Measurements from ENCODE around the gene ZNF8.

ZNF8 gene

DNA sequence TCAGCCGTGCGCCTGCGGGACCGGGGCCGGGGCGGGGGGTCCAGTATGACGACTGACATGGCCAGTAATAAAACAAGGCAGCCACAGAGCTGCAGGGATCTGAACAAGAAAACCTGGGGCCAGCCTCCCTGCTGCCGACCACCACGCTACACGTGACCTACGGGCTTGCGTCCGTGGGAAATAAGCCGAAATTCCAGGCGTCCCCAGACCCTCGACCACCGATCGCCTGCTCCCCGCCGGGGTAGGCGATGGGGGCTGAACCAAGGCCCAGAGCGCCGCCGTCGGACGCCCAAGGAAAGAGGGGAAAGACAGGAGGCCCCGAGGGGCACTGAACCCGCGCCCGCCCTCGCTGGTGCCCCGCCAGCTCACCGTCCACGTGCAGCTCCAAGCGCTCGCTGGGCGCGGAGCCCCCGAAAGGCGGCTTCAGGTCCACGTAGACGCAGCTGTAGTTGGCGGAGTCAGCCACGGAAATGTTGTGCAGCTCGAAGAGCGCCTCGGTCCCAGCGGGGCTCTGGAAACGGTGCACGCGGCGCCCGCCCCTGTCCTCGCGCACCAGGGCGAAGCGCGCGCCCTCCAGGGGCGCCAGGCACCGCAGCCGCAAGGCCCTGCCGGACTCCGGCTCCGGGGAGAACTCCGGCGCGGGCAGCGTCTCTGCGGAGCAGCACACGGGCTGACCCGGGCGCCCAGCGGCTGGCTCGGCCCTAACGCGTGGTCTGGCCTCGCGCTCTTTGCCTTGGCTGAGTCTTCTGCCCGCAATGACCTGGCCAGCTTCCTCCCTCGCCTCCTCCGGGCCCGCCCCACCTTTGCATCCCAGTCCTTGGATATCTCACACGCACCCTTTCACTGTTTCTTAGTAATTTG is 71.5 kb downstream of the ZNF8 start:
- Histone ChIP-seq H3K79me2 (ENCODE audit: insufficient read depth, low read length) (peaks cover 9% of the 10 kb centered on the region), H3K9me3 (ENCODE audit: low read length) (no peaks in the 10 kb centered on the region), H3K27me3 (ENCODE audit: insufficient read depth, low read length) (no peaks in the 10 kb centered on the region), H3K4me1 (ENCODE audit: insufficient read depth, low read length, severe bottlenecking) (peaks cover 33% of the 10 kb centered on the region), H3K9me2 (ENCODE audit: low read depth, low read length) (no peaks in the 10 kb centered on the region), H3F3A (ENCODE audit: insufficient read depth, low read length) (no peaks in the 10 kb centered on the region), H3K36me3 (ENCODE audit: insufficient read depth, low read length) (no peaks in the 10 kb centered on the region), H3K4me2 (ENCODE audit: low read length) (no peak overlapping the region), H3K4me3 (ENCODE audit: low read depth, low read length, poor library complexity, severe bottlenecking) (no peak overlapping the region), H2AFZ (ENCODE audit: low read length) (no peak overlapping the region), H3K9ac (ENCODE audit: low read length) (no peak overlapping the region), H4K20me1 (ENCODE audit: insufficient read depth, low read length) (no peaks in the 10 kb centered on the region), H3K27ac (ENCODE audit: low read depth, low read length, poor library complexity, severe bottlenecking) (no peak overlapping the region)
- TF ChIP-seq, protein P1, sequence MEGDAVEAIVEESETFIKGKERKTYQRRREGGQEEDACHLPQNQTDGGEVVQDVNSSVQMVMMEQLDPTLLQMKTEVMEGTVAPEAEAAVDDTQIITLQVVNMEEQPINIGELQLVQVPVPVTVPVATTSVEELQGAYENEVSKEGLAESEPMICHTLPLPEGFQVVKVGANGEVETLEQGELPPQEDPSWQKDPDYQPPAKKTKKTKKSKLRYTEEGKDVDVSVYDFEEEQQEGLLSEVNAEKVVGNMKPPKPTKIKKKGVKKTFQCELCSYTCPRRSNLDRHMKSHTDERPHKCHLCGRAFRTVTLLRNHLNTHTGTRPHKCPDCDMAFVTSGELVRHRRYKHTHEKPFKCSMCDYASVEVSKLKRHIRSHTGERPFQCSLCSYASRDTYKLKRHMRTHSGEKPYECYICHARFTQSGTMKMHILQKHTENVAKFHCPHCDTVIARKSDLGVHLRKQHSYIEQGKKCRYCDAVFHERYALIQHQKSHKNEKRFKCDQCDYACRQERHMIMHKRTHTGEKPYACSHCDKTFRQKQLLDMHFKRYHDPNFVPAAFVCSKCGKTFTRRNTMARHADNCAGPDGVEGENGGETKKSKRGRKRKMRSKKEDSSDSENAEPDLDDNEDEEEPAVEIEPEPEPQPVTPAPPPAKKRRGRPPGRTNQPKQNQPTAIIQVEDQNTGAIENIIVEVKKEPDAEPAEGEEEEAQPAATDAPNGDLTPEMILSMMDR (IDR thresholded peaks at IDR 0.05; ENCODE audit: low read length): no peak
- TF ChIP-seq EZH2 (IDR thresholded peaks at IDR 0.05; ENCODE audit: borderline replicate concordance, low read length): no peak

DNA sequence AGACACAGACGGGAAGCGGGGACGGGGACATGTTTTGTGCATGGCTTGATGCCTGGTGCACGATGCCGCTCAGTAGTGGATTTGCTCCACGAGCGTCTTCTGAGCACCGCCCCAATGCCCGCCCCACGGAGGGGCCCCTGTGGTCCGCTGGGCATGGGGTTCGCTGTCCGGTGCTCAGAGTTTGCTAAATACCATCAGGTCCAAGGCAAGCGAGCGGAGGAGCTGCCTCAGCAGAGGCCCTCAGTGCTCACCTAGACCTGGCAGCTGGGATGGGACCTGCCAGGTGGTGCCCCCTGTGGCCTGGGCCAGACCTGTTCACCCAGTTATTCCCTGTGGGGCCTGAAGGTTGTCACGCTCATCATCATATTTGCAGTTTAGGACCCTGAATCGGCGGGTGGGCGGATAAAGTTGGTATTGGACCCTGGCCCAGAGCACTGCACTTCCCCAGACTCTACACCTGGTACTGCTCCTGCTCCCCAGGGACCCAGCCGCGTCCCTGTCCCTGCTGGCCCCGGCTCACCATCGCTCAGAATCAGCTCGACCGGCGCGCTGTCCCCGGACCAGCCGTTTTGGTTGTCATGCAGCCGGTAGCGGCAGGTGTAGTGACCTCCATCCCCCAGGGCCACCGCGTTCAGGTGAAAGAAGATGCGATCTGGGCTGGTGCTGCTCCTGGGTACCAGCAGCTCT is 72.3 kb downstream of the ZNF8 start:
- Histone ChIP-seq H3K36me3 (ENCODE audit: insufficient read depth, low read length) (no peaks in the 10 kb centered on the region), H3K27ac (ENCODE audit: low read depth, low read length, poor library complexity, severe bottlenecking) (no peak overlapping the region), H3K9me3 (ENCODE audit: low read length) (no peaks in the 10 kb centered on the region), H3K9me2 (ENCODE audit: low read depth, low read length) (no peaks in the 10 kb centered on the region), H3K4me1 (ENCODE audit: insufficient read depth, low read length, severe bottlenecking) (peaks cover 26% of the 10 kb centered on the region), H3K9ac (ENCODE audit: low read length) (no peak overlapping the region), H3K4me3 (ENCODE audit: low read depth, low read length, poor library complexity, severe bottlenecking) (no peak overlapping the region), H2AFZ (ENCODE audit: low read length) (no peak overlapping the region), H3K27me3 (ENCODE audit: insufficient read depth, low read length) (no peaks in the 10 kb centered on the region), H3K4me2 (ENCODE audit: low read length) (no peak overlapping the region), H3F3A (ENCODE audit: insufficient read depth, low read length) (no peaks in the 10 kb centered on the region), H3K79me2 (ENCODE audit: insufficient read depth, low read length) (peaks cover 9% of the 10 kb centered on the region), H4K20me1 (ENCODE audit: insufficient read depth, low read length) (no peaks in the 10 kb centered on the region)
- TF ChIP-seq EZH2 (IDR thresholded peaks at IDR 0.05; ENCODE audit: borderline replicate concordance, low read length): no peak
- TF ChIP-seq, protein P1 (IDR thresholded peaks at IDR 0.05; ENCODE audit: low read length): no peak

DNA sequence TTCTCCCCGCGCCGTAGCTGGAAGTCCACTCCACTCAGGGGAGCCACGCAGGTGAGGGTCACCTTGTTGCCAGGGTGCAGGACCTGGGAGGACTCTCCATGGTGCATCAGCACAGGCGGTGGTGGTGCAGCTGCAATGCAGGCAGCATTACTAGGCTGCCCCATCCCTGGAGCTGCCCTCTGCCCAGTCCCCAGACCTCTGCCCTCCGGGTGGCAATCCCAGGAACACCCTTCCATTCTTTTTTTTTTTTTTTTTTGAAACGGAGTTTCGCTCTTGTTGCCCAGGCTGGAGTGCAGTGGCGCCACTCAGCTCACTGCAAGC is 72.8 kb downstream of the ZNF8 start:
- no peak for TF ChIP-seq EZH2 (IDR thresholded peaks at IDR 0.05; ENCODE audit: borderline replicate concordance, low read length)
- TF ChIP-seq, protein P1 (IDR thresholded peaks at IDR 0.05; ENCODE audit: low read length): no peak
- H3K4me2 ChIP-seq (ENCODE audit: low read length): no peak overlapping the region

More for the DNA sequence above, 72.8 kb downstream of the ZNF8 start:
- Histone ChIP-seq H3K9me2 (ENCODE audit: low read depth, low read length) (no peaks in the 10 kb centered on the region), H2AFZ (ENCODE audit: low read length) (no peak overlapping the region), H3K9ac (ENCODE audit: low read length) (no peak overlapping the region), H3K27me3 (ENCODE audit: insufficient read depth, low read length) (no peaks in the 10 kb centered on the region), H3K79me2 (ENCODE audit: insufficient read depth, low read length) (peaks cover 9% of the 10 kb centered on the region), H4K20me1 (ENCODE audit: insufficient read depth, low read length) (no peaks in the 10 kb centered on the region), H3K4me3 (ENCODE audit: low read depth, low read length, poor library complexity, severe bottlenecking) (no peak overlapping the region), H3F3A (ENCODE audit: insufficient read depth, low read length) (no peaks in the 10 kb centered on the region), H3K36me3 (ENCODE audit: insufficient read depth, low read length) (no peaks in the 10 kb centered on the region), H3K9me3 (ENCODE audit: low read length) (no peaks in the 10 kb centered on the region), H3K27ac (ENCODE audit: low read depth, low read length, poor library complexity, severe bottlenecking) (no peak overlapping the region), H3K4me1 (ENCODE audit: insufficient read depth, low read length, severe bottlenecking) (peaks cover 21% of the 10 kb centered on the region)

All from OCI-LY1 (cell line).